ENCODE measurements around the gene TMED3.
"Not testable (repeated sequence)": the region's sequence is repeated elsewhere in the genome, so short reads cannot be mapped to it uniquely, and the experiment has no call there.

The TMED3 gene

GRCh38 chr15:79319973-79320372 lies 9.1 kb downstream of the TMED3 start:
- not testable (repeated sequence) for FAIRE-seq

GRCh38 chr15:79321876-79322275 lies 11.0 kb downstream of the TMED3 start:
- FAIRE-seq, result no peak

- FAIRE-seq, result no peak
These were observed 11.4 kb downstream of the TMED3 start for GRCh38 chr15:79322306-79322705.

GRCh38 chr15:79322945-79323344 lies 12.0 kb downstream of the TMED3 start:
- FAIRE-seq, result no peak

- FAIRE-seq, result no peak
These were observed 18.3 kb downstream of the TMED3 start for GRCh38 chr15:79329171-79329611.

- FAIRE-seq, result no peak
These were observed 22.1 kb downstream of the TMED3 start for GRCh38 chr15:79332824-79333510.

- FAIRE-seq, result no peak
These were observed 26.7 kb downstream of the TMED3 start for GRCh38 chr15:79337591-79337990.

GRCh38 chr15:79339588-79340314 lies 28.8 kb downstream of the TMED3 start:
- FAIRE-seq, result peak; percentile 92

GRCh38 chr15:79340315-79340602 lies 29.3 kb downstream of the TMED3 start:
- FAIRE-seq, result no peak

- no peak for FAIRE-seq
These were observed 30.5 kb downstream of the TMED3 start for GRCh38 chr15:79341396-79341795.

GRCh38 chr15:79349525-79349924 lies 38.6 kb downstream of the TMED3 start:
- no peak for FAIRE-seq

- no peak for FAIRE-seq
These were observed 41.3 kb downstream of the TMED3 start for GRCh38 chr15:79352206-79352605.

GRCh38 chr15:79357566-79357965 lies 46.7 kb downstream of the TMED3 start:
- no peak for FAIRE-seq

- no peak for FAIRE-seq
These were observed 47.2 kb downstream of the TMED3 start for GRCh38 chr15:79358069-79358468.

- no peak for FAIRE-seq
These were observed 53.8 kb downstream of the TMED3 start for GRCh38 chr15:79364571-79365240.

GRCh38 chr15:79365765-79366164 lies 54.9 kb downstream of the TMED3 start:
- FAIRE-seq, result no peak

GRCh38 chr15:79366691-79367090 lies 55.8 kb downstream of the TMED3 start:
- no peak for FAIRE-seq

GRCh38 chr15:79370716-79371115 lies 59.8 kb downstream of the TMED3 start:
- FAIRE-seq, result no peak

GRCh38 chr15:79371591-79371990 lies 60.7 kb downstream of the TMED3 start:
- FAIRE-seq, result no peak

GRCh38 chr15:79372428-79372827 lies 61.5 kb downstream of the TMED3 start:
- no peak for FAIRE-seq
